Measurements from ENCODE around the gene NADSYN1. TPM values are rescaled to one million over a fixed set of nuclear protein-coding genes. Genes with fewer than 3 reads are reported as not detected.

NADSYN1 gene
- total RNA-seq, 1 experiment from 2014 or later = 35.5 TPM

DNA sequence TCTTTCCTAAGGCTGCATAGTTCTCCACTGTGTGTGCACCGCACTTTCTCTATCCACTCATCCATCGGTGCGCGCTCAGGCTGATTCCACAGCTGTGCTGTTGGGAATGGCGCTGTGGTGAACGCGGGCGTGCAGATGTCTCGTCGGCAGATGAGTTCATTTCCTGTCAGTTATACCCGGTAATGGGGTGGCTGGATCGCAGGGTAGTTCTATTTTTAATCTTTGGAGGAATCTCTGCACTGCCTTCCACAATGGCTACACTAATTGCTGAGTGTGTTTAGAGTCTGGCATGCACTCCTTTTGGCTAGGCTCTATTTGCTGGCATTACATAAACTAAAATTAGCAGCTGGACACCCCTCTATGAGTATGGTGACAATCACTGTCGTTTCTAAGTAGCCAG is 46.1 kb downstream of the NADSYN1 start:
- Histone ChIP-seq H3K27ac (ENCODE audit: low read depth, low read length, poor library complexity, severe bottlenecking) (no peak overlapping the region), H3K27me3 (replicated peaks; ENCODE audit: insufficient read depth, low read depth, low read length, poor library complexity) (no peaks in the 10 kb centered on the region), H3K36me3 (ENCODE audit: insufficient read depth, low read length, poor library complexity, severe bottlenecking) (peaks cover 13% of the 10 kb centered on the region), H3K9me3 (ENCODE audit: low read depth, low read length, poor library complexity, severe bottlenecking) (no peaks in the 10 kb centered on the region), H3K4me1 (ENCODE audit: insufficient read depth, low read length, poor library complexity, severe bottlenecking) (peaks cover 6% of the 10 kb centered on the region), H3K4me3 (ENCODE audit: low read depth, low read length, poor library complexity, severe bottlenecking) (no peak overlapping the region)
- CTCF ChIA-PET = no interaction called here
- TF ChIP-seq, protein P1, sequence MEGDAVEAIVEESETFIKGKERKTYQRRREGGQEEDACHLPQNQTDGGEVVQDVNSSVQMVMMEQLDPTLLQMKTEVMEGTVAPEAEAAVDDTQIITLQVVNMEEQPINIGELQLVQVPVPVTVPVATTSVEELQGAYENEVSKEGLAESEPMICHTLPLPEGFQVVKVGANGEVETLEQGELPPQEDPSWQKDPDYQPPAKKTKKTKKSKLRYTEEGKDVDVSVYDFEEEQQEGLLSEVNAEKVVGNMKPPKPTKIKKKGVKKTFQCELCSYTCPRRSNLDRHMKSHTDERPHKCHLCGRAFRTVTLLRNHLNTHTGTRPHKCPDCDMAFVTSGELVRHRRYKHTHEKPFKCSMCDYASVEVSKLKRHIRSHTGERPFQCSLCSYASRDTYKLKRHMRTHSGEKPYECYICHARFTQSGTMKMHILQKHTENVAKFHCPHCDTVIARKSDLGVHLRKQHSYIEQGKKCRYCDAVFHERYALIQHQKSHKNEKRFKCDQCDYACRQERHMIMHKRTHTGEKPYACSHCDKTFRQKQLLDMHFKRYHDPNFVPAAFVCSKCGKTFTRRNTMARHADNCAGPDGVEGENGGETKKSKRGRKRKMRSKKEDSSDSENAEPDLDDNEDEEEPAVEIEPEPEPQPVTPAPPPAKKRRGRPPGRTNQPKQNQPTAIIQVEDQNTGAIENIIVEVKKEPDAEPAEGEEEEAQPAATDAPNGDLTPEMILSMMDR (conservative IDR thresholded peaks at IDR 0.05; ENCODE audit: low read depth, low read length) = no peak
- TF ChIP-seq EZH2 (IDR thresholded peaks at IDR 0.05; ENCODE audit: borderline replicate concordance, low read depth, low read length, poor library complexity, severe bottlenecking) = no peak
- intact Hi-C loops (cut with micrococcal nuclease; ENCODE audit: unreplicated experiment) = no loop called here
- no TSS peak for BruUV-seq (replicated peaks)
- POLR2A ChIA-PET (ENCODE audit: low non-redundant PET) = interaction anchor here (0.7 kb wide), 1 partner anchor 144 kb away, joined by 3 read pairs; no protein-coding TSS in a partner anchor
- DNase-seq (ENCODE audit: low spot score) = peak; percentile 59

DNA sequence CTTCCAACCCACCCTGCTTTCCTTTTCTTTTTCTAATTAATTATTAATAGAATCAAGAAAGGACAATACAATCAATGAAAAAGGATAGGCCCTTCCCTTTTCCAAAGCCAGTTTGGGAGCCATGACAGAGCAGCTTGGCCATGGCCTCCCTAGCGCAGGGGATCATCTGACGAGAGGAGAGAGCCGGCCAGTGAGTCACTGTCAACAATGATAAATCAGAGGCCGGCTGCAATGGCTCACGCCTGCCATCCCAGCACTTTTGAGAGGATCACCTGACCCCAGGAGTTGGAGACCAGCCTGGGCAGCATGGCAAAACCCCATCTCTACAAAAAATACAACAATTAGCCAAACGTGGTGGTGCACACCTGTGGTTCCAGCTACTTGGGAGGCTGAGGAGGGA is 46.5 kb downstream of the NADSYN1 start:
- no peak overlapping the region for H3K27ac ChIP-seq (ENCODE audit: low read depth, low read length, poor library complexity, severe bottlenecking)

DNA sequence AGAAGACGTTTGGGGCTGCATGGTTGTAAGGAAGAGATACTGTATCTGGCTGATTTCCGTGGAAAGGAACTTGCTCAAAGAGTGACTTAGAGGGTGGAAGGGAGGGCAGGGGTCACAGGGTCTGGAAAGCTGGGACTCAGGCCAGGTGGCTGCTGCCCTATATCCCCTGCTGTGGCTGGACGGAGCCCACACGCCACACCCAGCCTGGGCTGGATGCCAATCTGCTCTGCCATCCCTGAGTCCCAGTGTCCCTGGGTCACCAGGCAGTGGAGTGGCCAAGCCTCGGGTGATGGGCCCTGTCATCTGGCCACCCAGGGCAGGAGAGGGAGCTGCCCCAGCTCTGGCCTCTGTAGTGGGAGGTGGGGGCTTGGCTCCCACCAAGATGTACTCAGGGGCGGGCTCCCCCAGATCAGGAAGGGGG is 47.6 kb downstream of the NADSYN1 start:
- Histone ChIP-seq H3K4me1 (ENCODE audit: insufficient read depth, low read length, poor library complexity, severe bottlenecking) (peaks cover 17% of the 10 kb centered on the region), H3K4me3 (ENCODE audit: low read depth, low read length, poor library complexity, severe bottlenecking) (no peak overlapping the region), H3K27me3 (replicated peaks; ENCODE audit: insufficient read depth, low read depth, low read length, poor library complexity) (no peaks in the 10 kb centered on the region), H3K9me3 (ENCODE audit: low read depth, low read length, poor library complexity, severe bottlenecking) (no peaks in the 10 kb centered on the region), H3K36me3 (ENCODE audit: insufficient read depth, low read length, poor library complexity, severe bottlenecking) (peaks cover 13% of the 10 kb centered on the region), H3K27ac (ENCODE audit: low read depth, low read length, poor library complexity, severe bottlenecking) (no peak overlapping the region)
- POLR2A ChIA-PET (ENCODE audit: low non-redundant PET) = no interaction called here
- DNase-seq (ENCODE audit: low spot score) = no peak
- BruUV-seq (replicated peaks) = no TSS peak
- CTCF ChIA-PET = no interaction called here
- intact Hi-C loops (cut with micrococcal nuclease; ENCODE audit: unreplicated experiment) = no loop called here
- TF ChIP-seq, protein P1 (conservative IDR thresholded peaks at IDR 0.05; ENCODE audit: low read depth, low read length) = no peak
- TF ChIP-seq EZH2 (IDR thresholded peaks at IDR 0.05; ENCODE audit: borderline replicate concordance, low read depth, low read length, poor library complexity, severe bottlenecking) = no peak

More for the DNA sequence above, 46.5 kb downstream of the NADSYN1 start:
- TF ChIP-seq EZH2 (IDR thresholded peaks at IDR 0.05; ENCODE audit: borderline replicate concordance, low read depth, low read length, poor library complexity, severe bottlenecking) = no peak
- TF ChIP-seq, protein P1 (conservative IDR thresholded peaks at IDR 0.05; ENCODE audit: low read depth, low read length) = no peak
- BruUV-seq (replicated peaks) = no TSS peak
- Histone ChIP-seq H3K4me3 (ENCODE audit: low read depth, low read length, poor library complexity, severe bottlenecking) (no peak overlapping the region), H3K9me3 (ENCODE audit: low read depth, low read length, poor library complexity, severe bottlenecking) (no peaks in the 10 kb centered on the region), H3K4me1 (ENCODE audit: insufficient read depth, low read length, poor library complexity, severe bottlenecking) (peaks cover 11% of the 10 kb centered on the region), H3K36me3 (ENCODE audit: insufficient read depth, low read length, poor library complexity, severe bottlenecking) (peaks cover 13% of the 10 kb centered on the region), H3K27me3 (replicated peaks; ENCODE audit: insufficient read depth, low read depth, low read length, poor library complexity) (no peaks in the 10 kb centered on the region)
- intact Hi-C loops (cut with micrococcal nuclease; ENCODE audit: unreplicated experiment) = no loop called here
- DNase-seq (ENCODE audit: low spot score) = no peak
- CTCF ChIA-PET = no interaction called here
- POLR2A ChIA-PET (ENCODE audit: low non-redundant PET) = interaction anchor here (0.7 kb wide), 1 partner anchor 144 kb away, joined by 3 read pairs; no protein-coding TSS in a partner anchor
